Prostate gland (tissue), 2 donors: ENCODE data around the gene ZNF208.

Experiments used
- CTCF ChIP-seq, 4 experiments: fragments of 200-600 bp in 2 of 4; fragments of 450-650 bp in 2 of 4; sonication (generic) in 2 of 4; IDR thresholded peaks; 1 replicate in 3 of 4; 2 replicates in 1 of 4; pipeline ENCODE4 v1.5.1; 2016 to 2019; ENCODE audit warnings: antibody characterized with exemption in 4 of 4, mild to moderate bottlenecking in 2 of 4, moderate library complexity in 2 of 4
- POLR2AphosphoS5 ChIP-seq: sonication (generic); formaldehyde crosslinking; IDR thresholded peaks from one replicate; pipeline ENCODE4 v1.6.1; 2017; ENCODE audit warnings: antibody characterized with exemption

GRCh38 chr19:21902571-21902970 lies 108.2 kb downstream of the ZNF208 start:
- no peak for TF ChIP-seq CTCF (IDR thresholded peaks at IDR 0.05)
- no peak for TF ChIP-seq POLR2AphosphoS5
